Neural progenitor cell (in vitro differentiated cells): ENCODE data around the gene TMEM43.

Source experiments
- CTCF ChIP-seq: fragments of 200-600 bp; sonication (generic); IDR thresholded peaks from 2 replicates; pipeline ENCODE4 v1.5.1; 2017; ENCODE audit warnings: antibody characterized with exemption, mild to moderate bottlenecking
- EZH2 ChIP-seq: fragments of 200-600 bp; sonication (generic); IDR thresholded peaks from 2 replicates; pipeline ENCODE4 v1.6.1; 2017; ENCODE audit warnings: antibody characterized with exemption, mild to moderate bottlenecking, moderate library complexity
- EZH2phosphoT487 ChIP-seq: fragments of 200-600 bp; sonication (generic); IDR thresholded peaks from 2 replicates; pipeline ENCODE4 v1.6.1; 2017; ENCODE audit warnings: antibody characterized with exemption

GRCh38 chr3:14161282-14161681 lies 36.4 kb downstream of the TMEM43 start:
- TF ChIP-seq CTCF = no peak
- TF ChIP-seq EZH2 = no peak
- no peak for TF ChIP-seq EZH2phosphoT487
